ENCODE results near the gene RALGPS2.
"Not testable (repeated sequence)": the region's sequence is repeated elsewhere in the genome, so short reads cannot be mapped to it uniquely, and the experiment has no call there.

DNA sequence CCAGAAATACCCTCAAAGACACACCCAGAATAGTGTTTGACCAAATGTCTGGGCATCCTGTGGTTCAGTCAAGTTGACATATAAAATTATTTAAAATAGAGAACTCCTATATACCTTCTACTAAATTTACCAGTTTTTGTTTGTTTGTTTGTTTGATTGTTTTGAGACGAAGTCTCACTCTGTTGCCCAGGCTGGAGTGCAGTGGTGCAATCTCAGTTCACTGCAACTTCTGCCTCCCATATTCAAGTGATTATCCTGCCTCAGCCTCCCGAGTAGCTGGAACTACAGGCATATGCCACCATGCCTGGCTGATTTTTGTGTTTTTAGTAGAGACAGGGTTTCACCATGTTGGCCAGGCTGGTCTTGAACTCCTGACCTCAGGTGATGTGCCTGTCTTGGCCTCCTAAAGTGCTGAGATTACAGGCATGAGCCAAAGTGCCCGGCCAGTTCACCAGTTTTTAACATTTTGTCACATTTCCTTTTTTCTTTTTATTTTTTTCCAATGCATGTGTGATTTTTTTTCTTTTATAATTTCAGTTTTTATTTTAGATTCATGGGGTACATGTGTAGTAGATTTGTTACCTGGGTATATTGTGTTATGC, 29.7 kb downstream of the RALGPS2 start:
- TF ChIP-seq EP300, POLR2A, POLR2AphosphoS5 (IDR thresholded peaks at IDR 0.05): not testable (repeated sequence)
- TF ChIP-seq, protein P1, sequence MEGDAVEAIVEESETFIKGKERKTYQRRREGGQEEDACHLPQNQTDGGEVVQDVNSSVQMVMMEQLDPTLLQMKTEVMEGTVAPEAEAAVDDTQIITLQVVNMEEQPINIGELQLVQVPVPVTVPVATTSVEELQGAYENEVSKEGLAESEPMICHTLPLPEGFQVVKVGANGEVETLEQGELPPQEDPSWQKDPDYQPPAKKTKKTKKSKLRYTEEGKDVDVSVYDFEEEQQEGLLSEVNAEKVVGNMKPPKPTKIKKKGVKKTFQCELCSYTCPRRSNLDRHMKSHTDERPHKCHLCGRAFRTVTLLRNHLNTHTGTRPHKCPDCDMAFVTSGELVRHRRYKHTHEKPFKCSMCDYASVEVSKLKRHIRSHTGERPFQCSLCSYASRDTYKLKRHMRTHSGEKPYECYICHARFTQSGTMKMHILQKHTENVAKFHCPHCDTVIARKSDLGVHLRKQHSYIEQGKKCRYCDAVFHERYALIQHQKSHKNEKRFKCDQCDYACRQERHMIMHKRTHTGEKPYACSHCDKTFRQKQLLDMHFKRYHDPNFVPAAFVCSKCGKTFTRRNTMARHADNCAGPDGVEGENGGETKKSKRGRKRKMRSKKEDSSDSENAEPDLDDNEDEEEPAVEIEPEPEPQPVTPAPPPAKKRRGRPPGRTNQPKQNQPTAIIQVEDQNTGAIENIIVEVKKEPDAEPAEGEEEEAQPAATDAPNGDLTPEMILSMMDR (IDR thresholded peaks at IDR 0.05) = not testable (repeated sequence)
